CD4-positive, alpha-beta memory T cell (primary cell): ENCODE data around the gene MED16. TPM values are rescaled to one million over a fixed set of nuclear protein-coding genes. Genes with fewer than 3 reads are reported as not detected.

Source experiments
- CTCF ChIA-PET: fragments of 350-600 bp; sonication (Branson Sonifier 250); formaldehyde crosslinking; loops from one replicate; lab custom pipeline; 2021; ENCODE audit warnings: inconsistent platforms; ENCODE audit not compliant: partially characterized antibody; lab: Charles Lee
- POLR2A ChIA-PET: fragments of 350-600 bp; sonication (Branson Sonifier 250); formaldehyde crosslinking; loops from one replicate; lab custom pipeline; 2021; ENCODE audit not compliant: partially characterized antibody; lab: Charles Lee
- DNase-seq, 5 donors: peaks; one replicate each; pipeline versions ENCODE4 v3.0.0 to v3.0.0-alpha.2; 2020 to 2022; ENCODE audit warnings: mixed read lengths in 1 of 5
- H3K27ac ChIP-seq: one replicate; pipeline ENCODE4 v1.7.0; 2013; ENCODE audit warnings: low read depth, low read length
- H3K27me3 ChIP-seq: 2 replicates; pipeline ENCODE4 v1.7.0; 2013; ENCODE audit warnings: mild to moderate bottlenecking, low read length, moderate library complexity; ENCODE audit not compliant: insufficient read depth
- H3K36me3 ChIP-seq: 2 replicates; pipeline ENCODE4 v1.7.0; 2013; ENCODE audit warnings: mild to moderate bottlenecking, low read length, moderate library complexity; ENCODE audit not compliant: insufficient read depth
- H3K4me1 ChIP-seq: 2 replicates; pipeline ENCODE4 v1.7.0; 2013; ENCODE audit warnings: mild to moderate bottlenecking, low read length, moderate library complexity; ENCODE audit not compliant: insufficient read depth
- H3K4me3 ChIP-seq, 2 donors: one replicate each; pipeline ENCODE4 v1.7.0; 2013; ENCODE audit warnings: low read length in 2 of 2, mild to moderate bottlenecking in 1 of 2
- H3K9me3 ChIP-seq, 2 donors: one replicate each; pipeline ENCODE4 v1.7.0; 2013; ENCODE audit warnings: low read length in 2 of 2, control low read depth in 1 of 2; ENCODE audit not compliant: control insufficient read depth in 1 of 2
- H3K27ac Mint-ChIP-seq, 7 donors: one replicate each; pipeline ENCODE4 v1.8.0; 2020 to 2021; ENCODE audit warnings: mixed read lengths in 7 of 7, mild to moderate bottlenecking in 6 of 7, inconsistent platforms in 3 of 7, moderate library complexity in 3 of 7
- H3K27me3 Mint-ChIP-seq, 2 donors: one replicate each; pipeline ENCODE4 v1.8.0; 2020 to 2021; ENCODE audit warnings: mixed read lengths in 2 of 2
- H3K36me3 Mint-ChIP-seq, 2 donors: one replicate each; pipeline ENCODE4 v1.8.0; 2020 to 2021; ENCODE audit warnings: mixed read lengths in 2 of 2, inconsistent platforms in 1 of 2, mild to moderate bottlenecking in 1 of 2
- H3K4me1 Mint-ChIP-seq, 4 donors: one replicate each; pipeline ENCODE4 v1.8.0; 2020 to 2021; ENCODE audit warnings: mixed read lengths in 4 of 4, mild to moderate bottlenecking in 1 of 4
- H3K4me3 Mint-ChIP-seq, 8 donors: one replicate each; pipeline ENCODE4 v1.8.0; 2020 to 2021; ENCODE audit warnings: mixed read lengths in 8 of 8, mild to moderate bottlenecking in 7 of 8, moderate library complexity in 6 of 8, inconsistent platforms in 3 of 8
- H3K9me3 Mint-ChIP-seq, 8 donors: one replicate each; pipeline ENCODE4 v1.8.0; 2020 to 2021; ENCODE audit warnings: mixed read lengths in 8 of 8, mild to moderate bottlenecking in 5 of 8, inconsistent platforms in 3 of 8, moderate library complexity in 1 of 8
- intact Hi-C: fragments of 100-400 bp; cut with micrococcal nuclease; formaldehyde crosslinking; loops from one replicate; pipeline ENCODE4 v1.15.1; 2023
- polyA plus RNA-seq, 2 donors: library from polyadenylated mRNA; unstranded; fragments of 300-500 nt; fragmentation: Illumina TruSeq; gene quantifications; one replicate each; pipeline ENCODE4 v1.2.3, GENCODE V29; 2021
- total RNA-seq, 2 experiments: library from RNA; stranded (reverse); gene quantifications; one replicate each; pipeline ENCODE4 v1.2.3, GENCODE V29; 2021

The MED16 gene
- total and polyA plus RNA-seq, 4 experiments from 2014 or later: 48.6 to 125 (median 70.0) TPM

GRCh38 chr19:918152-918437 is 25.1 kb upstream of the MED16 start:
- Histone ChIP-seq H3K9me3 (no peaks in the 10 kb centered on the region), H3K36me3 (no peaks in the 10 kb centered on the region), H3K4me1 (peaks cover 49% of the 10 kb centered on the region), H3K27ac (no peak overlapping the region), H3K4me3 (no peak overlapping the region), H3K27me3 (no peaks in the 10 kb centered on the region)
- Mint-ChIP-seq H3K4me3 (peak overlapping the region in 7 of 8 donors; percentile 69 to 91 (median 82)), H3K9me3 (peaks cover 0 to 5% (median 0%) of the 10 kb centered on the region in 8 donors), H3K27ac (peak overlapping the region in 2 of 7 donors; percentile 42 to 79), H3K27me3 (peaks cover 0 to 6% of the 10 kb centered on the region in 2 donors), H3K4me1 (peaks cover 11 to 33% (median 19%) of the 10 kb centered on the region in 4 donors), H3K36me3 (peaks cover 0 to 3% of the 10 kb centered on the region in 2 donors)
- ChIA-PET POLR2A (interaction anchor here (1.7 to 7.9 kb wide), 5 partner anchors 9 to 65 kb away, joined by 5 to 88 read pairs (median 52); partner anchors contain the start of genes MED16, RNU6-9 and WDR18), CTCF (interaction anchor here (0.9 to 8.2 kb wide), 5 partner anchors 10 to 66 kb away, joined by 3 to 119 read pairs (median 3); partner anchors contain the start of genes MED16, RNU6-9 and WDR18)
- DNase-seq: no peak
- intact Hi-C loops: no loop called here

- peaks cover 0 to 3% of the 10 kb centered on the region in 2 donors for H3K36me3 Mint-ChIP-seq
- peaks cover 0 to 5% (median 0%) of the 10 kb centered on the region in 8 donors for H3K9me3 Mint-ChIP-seq
- peak within 1 kb of the TSS in 1 of 2 donors; percentile 47 for H3K4me3 ChIP-seq
- intact Hi-C loops: no loop called here
- ChIA-PET POLR2A (interaction anchor here (1.7 to 7.9 kb wide), 7 partner anchors 9 to 66 kb away, joined by 4 to 88 read pairs (median 36); partner anchors contain the start of genes MED16, RNU6-9 and WDR18), CTCF (interaction anchor here (0.9 to 8.2 kb wide), 7 partner anchors 9 to 67 kb away, joined by 3 to 119 read pairs (median 3); partner anchors contain the start of genes MED16, RNU6-9 and WDR18)
- peak within 1 kb of the TSS in 2 of 7 donors; percentile 42 to 79 for H3K27ac Mint-ChIP-seq
- H3K27me3 ChIP-seq: no peaks in the 10 kb centered on the region
- peak in 1 of 5 donors; percentile 50 for DNase-seq
- H3K27me3 Mint-ChIP-seq: peaks cover 0 to 6% of the 10 kb centered on the region in 2 donors
- H3K27ac ChIP-seq: no peak within 1 kb of the TSS
- peaks cover 49% of the 10 kb centered on the region for H3K4me1 ChIP-seq
- H3K36me3 ChIP-seq: no peaks in the 10 kb centered on the region
- no peaks in the 10 kb centered on the region for H3K9me3 ChIP-seq
- peaks cover 11 to 33% (median 19%) of the 10 kb centered on the region in 4 donors for H3K4me1 Mint-ChIP-seq
- H3K4me3 Mint-ChIP-seq: peak within 1 kb of the TSS in 7 of 8 donors; percentile 69 to 91 (median 82)
These were observed 24.6 kb upstream of the MED16 start, which contains the start of gene KISS1R for GRCh38 chr19:917323-918151. Gene KISS1R (plus strand): TSS chr19:917333. CDS start chr19:917503, 170 bp downstream.

- Mint-ChIP-seq H3K27ac (peak overlapping the region in 1 of 7 donors; percentile 12), H3K4me1 (peaks cover 8 to 30% (median 16%) of the 10 kb centered on the region in 4 donors), H3K9me3 (peaks cover 0 to 5% (median 0%) of the 10 kb centered on the region in 8 donors), H3K36me3 (peaks cover 0 to 3% of the 10 kb centered on the region in 2 donors), H3K4me3 (peak overlapping the region in 7 of 8 donors; percentile 32 to 65 (median 61)), H3K27me3 (peaks cover 0 to 6% of the 10 kb centered on the region in 2 donors)
- no peaks in the 10 kb centered on the region for H3K9me3 ChIP-seq
- H3K36me3 ChIP-seq: no peaks in the 10 kb centered on the region
- POLR2A ChIA-PET: interaction anchor here (1.7 to 7.6 kb wide), 4 partner anchors 14 to 58 kb away, joined by 3 to 86 read pairs (median 16); partner anchors contain the start of genes MED16 and RNU6-9
- H3K27me3 ChIP-seq: no peaks in the 10 kb centered on the region
- peaks cover 49% of the 10 kb centered on the region for H3K4me1 ChIP-seq
- DNase-seq: no peak
- H3K27ac ChIP-seq: no peak overlapping the region
- CTCF ChIA-PET: interaction anchor here (1.1 to 4.4 kb wide), 5 partner anchors 23 to 67 kb away, joined by 3 to 27 read pairs (median 4); partner anchors contain the start of genes RNU6-9 and WDR18
- H3K4me3 ChIP-seq: peak overlapping the region in 1 of 2 donors; percentile 47
- intact Hi-C loops: no loop called here
These were observed 23.8 kb upstream of the MED16 start for GRCh38 chr19:916645-917322.

- H3K4me1 ChIP-seq: peaks cover 57% of the 10 kb centered on the region
- H3K9me3 ChIP-seq: no peaks in the 10 kb centered on the region
- H3K27me3 ChIP-seq: no peaks in the 10 kb centered on the region
- Mint-ChIP-seq H3K9me3 (peaks cover 0 to 2% (median 0%) of the 10 kb centered on the region in 8 donors), H3K4me3 (peak within 1 kb of the TSS; percentile 82 to 90 (median 86)), H3K4me1 (peaks cover 13 to 42% (median 28%) of the 10 kb centered on the region in 4 donors), H3K27ac (peak within 1 kb of the TSS; percentile 88 to 95 (median 93)), H3K27me3 (peaks cover 0 to 4% of the 10 kb centered on the region in 2 donors), H3K36me3 (peaks cover 11 to 14% of the 10 kb centered on the region in 2 donors)
- peak within 1 kb of the TSS; percentile 58 to 69 for H3K4me3 ChIP-seq
- peak; percentile 82 to 85 (median 85) for DNase-seq
- peak within 1 kb of the TSS; percentile 94 for H3K27ac ChIP-seq
- intact Hi-C loops: no loop called here
- ChIA-PET CTCF (interaction anchor here (1.1 to 4.4 kb wide), 3 partner anchors 49 to 162 kb away, joined by 3 to 27 read pairs (median 3); no protein-coding TSS in a partner anchor), POLR2A (interaction anchor here (0.6 to 4.4 kb wide), 9 partner anchors 14 to 356 kb away, joined by 3 to 28 read pairs (median 5); partner anchors contain the start of genes CFD, CIRBP, MED16 and RNU6-2)
- H3K36me3 ChIP-seq: no peaks in the 10 kb centered on the region
These were observed 20.2 kb upstream of the MED16 start, which contains the start of gene R3HDM4 for GRCh38 chr19:913080-913748. Gene R3HDM4 (minus strand): TSS chr19:913219. CDS start chr19:913157, 62 bp downstream.

GRCh38 chr19:912181-913079 is 19.4 kb upstream of the MED16 start:
- no peaks in the 10 kb centered on the region for H3K36me3 ChIP-seq
- no peaks in the 10 kb centered on the region for H3K9me3 ChIP-seq
- peak in 1 of 5 donors; percentile 52 for DNase-seq
- Mint-ChIP-seq H3K27me3 (peaks cover 0 to 2% of the 10 kb centered on the region in 2 donors), H3K36me3 (peaks cover 11 to 13% of the 10 kb centered on the region in 2 donors), H3K4me1 (peaks cover 15 to 46% (median 31%) of the 10 kb centered on the region in 4 donors), H3K27ac (peak overlapping the region; percentile 60 to 95 (median 79)), H3K9me3 (peaks cover 0 to 2% (median 0%) of the 10 kb centered on the region in 8 donors), H3K4me3 (peak overlapping the region; percentile 77 to 90 (median 84))
- no peaks in the 10 kb centered on the region for H3K27me3 ChIP-seq
- ChIA-PET POLR2A (interaction anchor here (1.0 to 6.7 kb wide), 7 partner anchors 7 to 357 kb away, joined by 3 to 52 read pairs (median 10); partner anchors contain the start of genes CIRBP, MED16, RNU6-2 and RNU6-9), CTCF (interaction anchor here (4.4 kb wide), 1 partner anchor 49 kb away, joined by 27 read pairs; no protein-coding TSS in a partner anchor)
- peak overlapping the region; percentile 87 for H3K27ac ChIP-seq
- H3K4me3 ChIP-seq: peak overlapping the region; percentile 29 to 58
- intact Hi-C loops: no loop called here
- peaks cover 57% of the 10 kb centered on the region for H3K4me1 ChIP-seq
